ENCODE measurements around the gene ARMC2. TPM values are rescaled to one million over a fixed set of nuclear protein-coding genes. Genes with fewer than 3 reads are reported as not detected.

ARMC2 gene
- total RNA-seq, 4 donors from 2014 or later, result 2.2 to 15.3 (median 7.8) TPM

DNA sequence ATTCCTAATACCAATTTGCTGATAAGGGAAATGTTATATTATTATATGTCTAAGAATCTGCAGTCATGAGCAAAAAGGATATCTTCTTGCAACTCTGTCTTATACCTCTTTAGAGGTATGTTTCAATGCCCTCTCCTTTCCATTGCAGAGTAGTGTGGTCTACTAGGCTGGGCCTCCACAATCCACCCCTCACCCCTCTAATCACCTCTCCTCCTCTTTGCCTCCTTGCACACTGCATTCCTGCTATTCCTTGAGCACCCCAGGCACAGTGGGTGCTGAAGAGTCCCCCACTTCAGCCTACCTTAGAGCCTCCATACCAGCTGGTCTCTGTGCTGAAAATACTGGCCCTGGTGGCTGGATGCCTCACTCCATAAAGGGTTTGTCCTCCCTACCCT is 26.9 kb downstream of the ARMC2 start:
- TF ChIP-seq, protein P1, sequence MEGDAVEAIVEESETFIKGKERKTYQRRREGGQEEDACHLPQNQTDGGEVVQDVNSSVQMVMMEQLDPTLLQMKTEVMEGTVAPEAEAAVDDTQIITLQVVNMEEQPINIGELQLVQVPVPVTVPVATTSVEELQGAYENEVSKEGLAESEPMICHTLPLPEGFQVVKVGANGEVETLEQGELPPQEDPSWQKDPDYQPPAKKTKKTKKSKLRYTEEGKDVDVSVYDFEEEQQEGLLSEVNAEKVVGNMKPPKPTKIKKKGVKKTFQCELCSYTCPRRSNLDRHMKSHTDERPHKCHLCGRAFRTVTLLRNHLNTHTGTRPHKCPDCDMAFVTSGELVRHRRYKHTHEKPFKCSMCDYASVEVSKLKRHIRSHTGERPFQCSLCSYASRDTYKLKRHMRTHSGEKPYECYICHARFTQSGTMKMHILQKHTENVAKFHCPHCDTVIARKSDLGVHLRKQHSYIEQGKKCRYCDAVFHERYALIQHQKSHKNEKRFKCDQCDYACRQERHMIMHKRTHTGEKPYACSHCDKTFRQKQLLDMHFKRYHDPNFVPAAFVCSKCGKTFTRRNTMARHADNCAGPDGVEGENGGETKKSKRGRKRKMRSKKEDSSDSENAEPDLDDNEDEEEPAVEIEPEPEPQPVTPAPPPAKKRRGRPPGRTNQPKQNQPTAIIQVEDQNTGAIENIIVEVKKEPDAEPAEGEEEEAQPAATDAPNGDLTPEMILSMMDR (IDR thresholded peaks at IDR 0.05), result no peak
- no peak for DNase-seq (ENCODE audit: low spot score)

DNA sequence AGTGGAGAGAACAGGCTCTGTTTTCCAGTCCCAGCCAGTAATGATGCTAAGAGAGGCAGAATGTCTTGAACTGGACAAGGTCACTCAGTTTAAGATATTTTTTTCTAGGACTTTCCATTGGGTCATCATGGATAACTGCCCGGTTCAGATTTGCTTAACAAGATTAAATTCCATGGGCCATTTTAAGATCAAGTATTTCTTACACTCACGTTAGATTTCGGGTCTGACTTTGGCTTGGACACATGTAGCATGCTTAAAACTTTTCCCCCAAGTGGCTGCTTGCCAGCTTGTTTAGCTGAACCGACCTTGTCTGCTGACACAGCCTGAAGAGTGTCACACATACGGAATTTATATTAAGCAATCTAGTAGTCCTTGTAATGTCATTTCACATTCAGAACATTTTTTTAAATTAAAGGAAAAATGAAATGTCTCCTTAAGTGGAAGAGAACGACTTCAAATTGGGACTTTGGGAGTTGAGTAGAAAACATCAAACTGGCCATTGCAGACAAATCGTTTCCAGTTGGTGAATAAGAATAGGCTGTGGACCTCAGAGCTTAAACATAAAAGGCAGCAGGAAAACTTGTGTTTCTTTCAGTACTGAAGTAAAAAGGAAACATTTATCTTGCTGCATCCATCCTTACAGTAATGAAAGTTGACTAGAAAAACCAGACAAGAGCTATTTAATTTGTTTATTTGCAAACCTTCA is 29.0 kb downstream of the ARMC2 start:
- peak; percentile 48 for ATAC-seq (ENCODE audit: low FRiP score)
- DNase-seq (ENCODE audit: low spot score), result peak; percentile 36
- TF ChIP-seq, protein P1 (IDR thresholded peaks at IDR 0.05), result no peak

More for the DNA sequence above, 26.9 kb downstream of the ARMC2 start:
- no peak for ATAC-seq (ENCODE audit: low FRiP score)

DNA sequence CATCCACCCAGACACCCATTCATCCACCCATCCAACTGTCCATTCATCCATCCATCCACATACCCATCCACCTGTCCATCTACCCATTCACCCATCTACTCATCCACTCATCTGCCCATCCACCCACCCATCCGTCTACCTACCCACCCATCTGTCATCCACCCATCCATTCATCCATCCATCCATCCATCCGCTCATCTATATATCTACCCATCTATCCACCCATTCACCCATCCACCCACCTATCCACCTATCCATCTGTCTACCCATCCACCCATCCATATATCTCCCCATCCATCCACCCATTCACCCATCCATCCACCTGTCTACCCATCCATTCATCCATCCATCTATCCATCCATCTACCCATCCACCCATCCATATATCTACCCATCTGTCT is 30.7 kb downstream of the ARMC2 start:
- no peak for DNase-seq (ENCODE audit: low spot score)
- TF ChIP-seq, protein P1 (IDR thresholded peaks at IDR 0.05), result no peak
- no peak for ATAC-seq (ENCODE audit: low FRiP score)

DNA sequence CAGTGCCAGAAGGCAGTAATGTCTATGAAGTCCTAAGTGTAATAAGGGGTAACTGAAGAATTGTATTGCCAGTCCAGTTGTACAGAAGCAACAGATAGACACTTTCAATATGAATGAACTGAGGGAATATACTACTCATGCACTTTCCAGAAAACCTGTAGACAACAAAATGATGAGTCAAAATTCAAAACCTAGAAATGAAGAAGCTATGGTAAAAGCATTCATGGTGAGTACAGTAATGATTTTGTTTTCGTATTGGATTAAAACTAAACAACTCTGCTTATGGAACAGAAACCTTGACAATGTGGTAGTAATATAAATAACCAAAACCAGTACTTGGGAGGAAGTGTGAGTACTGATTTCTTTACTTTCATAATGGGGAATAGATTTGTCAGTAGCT is 35.0 kb downstream of the ARMC2 start:
- DNase-seq (ENCODE audit: low spot score) (no peak), ATAC-seq (ENCODE audit: low FRiP score) (no peak)
- TF ChIP-seq, protein P1 (IDR thresholded peaks at IDR 0.05), result no peak

DNA sequence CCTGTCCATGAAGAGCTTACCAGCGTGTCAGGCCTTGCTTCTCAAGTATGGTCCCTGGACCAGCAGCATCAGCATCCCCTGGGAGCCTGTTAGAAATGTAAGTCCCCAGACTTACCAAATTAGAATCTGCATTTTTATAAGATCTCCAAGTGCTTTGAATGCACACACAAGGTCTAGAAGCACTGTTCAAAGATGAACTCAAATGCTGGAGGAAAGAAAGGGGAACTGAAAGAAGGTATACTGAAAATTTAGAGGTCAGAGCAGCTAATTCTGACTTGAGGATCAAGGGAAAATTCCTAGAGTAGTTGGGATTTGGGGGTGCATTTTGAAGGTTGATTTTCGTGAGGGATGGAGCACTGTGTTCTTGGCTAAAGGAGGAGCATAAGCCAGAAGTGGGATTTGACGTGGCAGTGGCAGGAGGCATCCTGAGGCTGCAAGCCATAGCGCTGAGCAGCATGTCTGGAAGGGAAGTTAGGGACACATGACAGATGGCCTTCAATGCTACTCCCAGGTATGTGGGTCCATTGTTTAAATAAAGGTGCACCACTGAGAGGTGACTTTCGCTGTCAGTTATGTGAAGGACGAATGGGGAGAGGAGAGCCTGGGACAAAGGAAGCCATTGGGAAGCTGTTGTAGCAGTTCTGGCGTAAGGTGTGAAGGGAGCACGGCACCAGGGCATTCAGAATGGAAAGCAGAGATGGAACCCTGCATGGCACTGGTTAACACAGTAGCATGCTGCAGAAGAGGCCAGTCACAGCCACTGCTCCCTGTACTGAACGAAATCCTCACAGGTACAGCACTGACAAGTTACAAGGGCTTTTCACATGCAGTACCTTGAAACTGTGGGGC is 36.2 kb downstream of the ARMC2 start:
- no peak for DNase-seq (ENCODE audit: low spot score)
- TF ChIP-seq, protein P1 (IDR thresholded peaks at IDR 0.05), result no peak
- ATAC-seq (ENCODE audit: low FRiP score), result no peak

DNA sequence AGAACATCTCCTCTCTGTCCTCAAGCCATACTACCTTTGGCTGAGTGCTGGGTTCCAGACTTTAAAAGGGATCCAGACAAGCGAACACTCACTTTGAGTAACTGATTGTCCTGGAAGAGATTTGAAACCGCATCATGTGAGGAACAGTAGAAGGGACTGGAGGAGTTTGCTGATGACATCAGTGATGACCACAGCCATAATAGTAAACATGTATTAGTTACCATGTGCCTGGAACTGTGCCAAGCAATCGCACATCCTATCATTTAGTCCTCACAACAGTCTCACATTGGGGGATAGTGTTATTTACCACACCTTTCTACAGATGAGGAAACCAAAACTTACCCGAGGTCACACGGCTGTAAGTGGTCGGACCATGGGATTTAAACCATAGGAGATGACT is 39.8 kb downstream of the ARMC2 start:
- no peak for ATAC-seq (ENCODE audit: low FRiP score)
- DNase-seq (ENCODE audit: low spot score), result no peak
- TF ChIP-seq, protein P1 (IDR thresholded peaks at IDR 0.05), result no peak

All from omental fat pad (tissue), 4 donors.